HepG2 (cell line): ENCODE data around the gene MT1A. TPM values are rescaled to one million over a fixed set of nuclear protein-coding genes. Genes with fewer than 3 reads are reported as not detected.
A peak's percentile ranks its signal among the peaks of the same experiment; 100 is the strongest.

ENCODE experiments used
- DBP ChIP-seq: sonication (generic); formaldehyde crosslinking; IDR thresholded peaks from 2 replicates; pipeline ENCODE4 v1.4.0; 2020; ENCODE audit warnings: missing genetic modification reagents; ENCODE audit errors: not compliant biosample characterization
- ESRRA ChIP-seq: sonication (generic); formaldehyde crosslinking; IDR thresholded peaks from 2 replicates; pipeline ENCODE4 v1.5.1; 2020; ENCODE audit warnings: mild to moderate bottlenecking, low read depth, missing genetic modification reagents
- NR3C1 ChIP-seq: sonication (generic); formaldehyde crosslinking; IDR thresholded peaks from 2 replicates; pipeline ENCODE4 v1.4.0; 2020; ENCODE audit warnings: missing genetic modification reagents
- NRL ChIP-seq: sonication (generic); formaldehyde crosslinking; IDR thresholded peaks from 2 replicates; pipeline ENCODE4 v1.5.0; 2020; ENCODE audit warnings: missing genetic modification reagents, mild to moderate bottlenecking, moderate library complexity, borderline replicate concordance
- TRIM24 ChIP-seq: sonication (generic); formaldehyde crosslinking; IDR thresholded peaks from 2 replicates; pipeline ENCODE4 v1.8.0; 2022; ENCODE audit warnings: mild to moderate bottlenecking, missing genetic modification reagents
- ZMAT3 ChIP-seq: sonication (generic); formaldehyde crosslinking; conservative IDR thresholded peaks from 2 replicates; pipeline ENCODE4 v1.7.0; 2021; ENCODE audit warnings: missing genetic modification reagents
- ZNF142 ChIP-seq: sonication (generic); formaldehyde crosslinking; IDR thresholded peaks from 2 replicates; pipeline ENCODE4 v1.4.0; 2020; ENCODE audit warnings: missing genetic modification reagents
- ZNF33B ChIP-seq: sonication (generic); formaldehyde crosslinking; IDR thresholded peaks from 2 replicates; pipeline ENCODE4 v1.5.1; 2020; ENCODE audit warnings: mild to moderate bottlenecking, missing genetic modification reagents
- ZNF484 ChIP-seq: sonication (generic); formaldehyde crosslinking; IDR thresholded peaks from 2 replicates; pipeline ENCODE4 v1.5.1; 2020; ENCODE audit warnings: mild to moderate bottlenecking, low read depth, missing genetic modification reagents, borderline replicate concordance
- ZNF574 ChIP-seq: sonication (generic); formaldehyde crosslinking; IDR thresholded peaks from 2 replicates; pipeline ENCODE4 v1.4.0; 2020; ENCODE audit warnings: missing genetic modification reagents
- ZNF7 ChIP-seq: IDR thresholded peaks from 2 replicates; pipeline ENCODE4 v1.6.1; 2016; ENCODE audit warnings: missing biosample characterization, missing genetic modification reagents
- ZNF850 ChIP-seq: sonication (generic); formaldehyde crosslinking; conservative IDR thresholded peaks from 2 replicates; pipeline ENCODE4 v1.9.0; 2021; ENCODE audit warnings: mild to moderate bottlenecking, missing genetic modification reagents
- polyA plus RNA-seq, 8 experiments: library from polyadenylated mRNA; depleted of rRNA in 3 of 8; stranded (reverse) in 7 of 8; unstranded in 1 of 8; fragments of >200 nt; fragmentation: Illumina TruSeq in 4 of 8; extraction: Trizol in 4 of 8; gene quantifications; 2 replicates each; pipeline versions ENCODE4 v1.2.1 to v1.2.3, GENCODE V29; 2011 to 2016; ENCODE audit warnings: low read depth in 4 of 8, missing spikeins in 1 of 8, mixed read lengths in 1 of 8; ENCODE audit not compliant: insufficient read depth in 1 of 8
- total RNA-seq, 5 experiments: library from RNA; depleted of rRNA; stranded (reverse); fragments of >200 nt; fragmentation: Illumina TruSeq; extraction: Trizol; gene quantifications; 2 replicates each; pipeline ENCODE4 v1.2.3, GENCODE V29; 2016; ENCODE audit warnings: low read depth in 1 of 5
- TF ChIP-seq, protein P1 (sequence below), 2 experiments: fragments of 450-650 bp in 1 of 2; sonication (generic) in 1 of 2; formaldehyde crosslinking; IDR thresholded peaks; 2 replicates each; pipeline versions ENCODE4 v1.5.0 to v1.8.0; 2020 to 2022; ENCODE audit warnings: mild to moderate bottlenecking in 1 of 2, missing genetic modification reagents in 1 of 2
- TF ChIP-seq, protein P2 (sequence below): IDR thresholded peaks from 2 replicates; pipeline ENCODE4 v1.6.1; 2016

Gene MT1A
- total and polyA plus RNA-seq, 2 of the 13 experiments (the other 11 are each of a cell fraction or from before 2014, with no cell fraction given): 8.3 to 10.4 TPM

DNA sequence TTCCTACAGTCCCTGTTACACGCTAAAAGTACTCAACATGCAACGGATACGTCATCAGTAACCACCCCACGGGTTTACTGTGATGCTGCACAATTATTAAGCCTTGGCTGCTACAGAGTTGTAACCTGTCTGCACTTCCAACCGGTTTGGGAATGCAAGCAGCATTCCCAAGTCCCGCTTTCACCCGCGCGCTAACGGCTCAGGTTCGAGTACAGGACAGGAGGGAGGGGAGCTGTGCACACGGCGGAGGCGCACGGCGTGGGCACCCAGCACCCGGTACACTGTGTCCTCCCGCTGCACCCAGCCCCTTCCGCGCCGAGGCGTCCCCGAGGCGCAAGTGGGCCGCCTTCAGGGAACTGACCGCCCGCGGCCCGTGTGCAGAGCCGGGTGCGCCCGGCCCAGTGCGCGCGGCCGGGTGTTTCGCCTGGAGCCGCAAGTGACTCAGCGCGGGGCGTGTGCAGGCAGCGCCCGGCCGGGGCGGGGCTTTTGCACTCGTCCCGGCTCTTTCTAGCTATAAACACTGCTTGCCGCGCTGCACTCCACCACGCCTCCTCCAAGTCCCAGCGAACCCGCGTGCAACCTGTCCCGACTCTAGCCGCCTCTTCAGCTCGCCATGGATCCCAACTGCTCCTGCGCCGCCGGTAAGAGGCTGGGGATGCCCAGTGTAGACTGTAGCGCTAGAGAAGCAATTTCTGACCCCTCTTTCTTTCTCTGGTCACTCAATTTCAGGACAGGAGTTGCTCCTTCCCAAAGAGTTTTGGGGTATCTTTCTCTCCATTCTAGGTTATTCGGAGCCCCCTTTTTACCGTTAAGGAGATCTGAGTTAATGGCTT, 30.2 kb upstream of the MT1A start, which contains the start of gene MT2A (continued):
- TF ChIP-seq ZNF574 (CRISPR knock-in tag) (peak; percentile 84), ZNF484 (CRISPR knock-in tag) (no peak), ZNF33B (peak; percentile 73; the same call in 1 of the 2 replicates), TRIM24 (CRISPR knock-in tag) (no peak), NRL (peak; percentile 38; the same call in 1 of the 2 replicates), NR3C1 (CRISPR knock-in tag) (0 out of 2 replicates have a peak, but pooled peaks have one; percentile 69), ZNF142 (CRISPR knock-in tag) (peak; percentile 95), ZMAT3 (peak; percentile 78; the same call in 1 of the 2 replicates), ZNF850 (CRISPR knock-in tag) (0 out of 2 replicates have a peak, but pooled peaks have one; percentile 11), ZNF7 (CRISPR knock-in tag) (no peak), ESRRA (CRISPR knock-in tag) (peak; percentile 62; the same call in 1 of the 2 replicates), DBP (CRISPR knock-in tag) (peak; percentile 70)
- TF ChIP-seq, protein P1, sequence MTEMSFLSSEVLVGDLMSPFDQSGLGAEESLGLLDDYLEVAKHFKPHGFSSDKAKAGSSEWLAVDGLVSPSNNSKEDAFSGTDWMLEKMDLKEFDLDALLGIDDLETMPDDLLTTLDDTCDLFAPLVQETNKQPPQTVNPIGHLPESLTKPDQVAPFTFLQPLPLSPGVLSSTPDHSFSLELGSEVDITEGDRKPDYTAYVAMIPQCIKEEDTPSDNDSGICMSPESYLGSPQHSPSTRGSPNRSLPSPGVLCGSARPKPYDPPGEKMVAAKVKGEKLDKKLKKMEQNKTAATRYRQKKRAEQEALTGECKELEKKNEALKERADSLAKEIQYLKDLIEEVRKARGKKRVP (CRISPR knock-in tag; IDR thresholded peaks at IDR 0.05): peak in 1 of 2 experiments; percentile 68; a peak in 1 of 4 replicates
- TF ChIP-seq, protein P2, sequence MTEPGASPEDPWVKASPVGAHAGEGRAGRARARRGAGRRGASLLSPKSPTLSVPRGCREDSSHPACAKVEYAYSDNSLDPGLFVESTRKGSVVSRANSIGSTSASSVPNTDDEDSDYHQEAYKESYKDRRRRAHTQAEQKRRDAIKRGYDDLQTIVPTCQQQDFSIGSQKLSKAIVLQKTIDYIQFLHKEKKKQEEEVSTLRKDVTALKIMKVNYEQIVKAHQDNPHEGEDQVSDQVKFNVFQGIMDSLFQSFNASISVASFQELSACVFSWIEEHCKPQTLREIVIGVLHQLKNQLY (CRISPR knock-in tag): 0 out of 2 replicates have a peak, but pooled peaks have one; percentile 32
